ENCODE results near the gene SLC13A2.

SLC13A2 gene

DNA sequence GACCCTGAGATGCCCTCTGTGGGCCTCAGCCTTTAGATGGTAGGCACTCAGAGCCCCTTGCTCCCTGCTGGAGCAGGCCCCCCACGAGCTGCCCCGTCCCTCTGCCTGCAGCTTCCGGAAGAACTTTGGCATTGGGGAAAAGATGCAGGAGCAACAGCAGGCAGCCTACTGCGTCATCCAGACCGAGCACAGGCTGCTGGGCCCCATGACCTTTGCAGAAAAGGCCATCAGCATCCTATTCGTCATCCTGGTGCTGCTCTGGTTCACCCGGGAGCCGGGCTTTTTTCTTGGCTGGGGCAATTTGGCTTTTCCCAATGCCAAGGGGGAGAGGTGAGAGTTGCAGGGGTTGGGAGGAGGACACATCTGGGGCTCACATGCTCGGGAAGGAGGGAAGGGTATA lies 20.0 kb downstream of the SLC13A2 start:
- FAIRE-seq: no peak

DNA sequence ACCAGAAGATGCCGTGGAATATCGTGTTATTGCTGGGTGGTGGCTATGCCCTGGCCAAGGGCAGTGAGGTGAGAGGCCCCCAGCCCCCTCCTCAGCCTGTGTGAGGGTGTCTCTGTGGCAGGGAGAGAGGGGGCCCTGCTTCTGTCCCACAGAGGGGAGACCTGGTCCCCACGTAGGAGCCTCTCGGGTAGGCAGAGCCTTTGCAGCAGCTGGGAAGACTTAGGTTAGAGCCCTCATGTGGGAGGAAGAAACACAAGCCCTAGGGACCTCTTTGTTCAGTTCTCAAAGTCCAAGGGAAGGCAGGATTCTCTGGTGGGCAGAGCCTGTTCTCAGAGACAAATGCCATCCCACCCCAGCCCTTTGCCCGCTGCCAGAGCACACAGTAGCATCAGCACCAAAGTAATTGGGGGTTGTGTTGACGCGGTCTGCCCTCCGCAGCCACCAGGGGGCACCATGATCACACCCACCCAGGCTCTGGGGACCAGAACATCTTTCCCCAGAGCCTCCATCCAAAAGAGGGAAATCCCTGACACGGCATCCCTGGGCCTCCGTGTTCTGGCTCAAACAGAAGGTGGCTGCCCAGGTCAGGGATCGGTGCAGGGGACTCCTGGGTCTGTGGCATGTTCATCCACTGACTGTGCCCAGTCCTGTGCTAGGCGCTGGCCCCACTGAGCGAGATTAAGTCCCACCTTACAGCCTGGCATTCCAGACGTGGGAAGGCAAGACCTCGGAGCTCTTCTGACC lies 21.2 kb downstream of the SLC13A2 start:
- FAIRE-seq: no peak

DNA sequence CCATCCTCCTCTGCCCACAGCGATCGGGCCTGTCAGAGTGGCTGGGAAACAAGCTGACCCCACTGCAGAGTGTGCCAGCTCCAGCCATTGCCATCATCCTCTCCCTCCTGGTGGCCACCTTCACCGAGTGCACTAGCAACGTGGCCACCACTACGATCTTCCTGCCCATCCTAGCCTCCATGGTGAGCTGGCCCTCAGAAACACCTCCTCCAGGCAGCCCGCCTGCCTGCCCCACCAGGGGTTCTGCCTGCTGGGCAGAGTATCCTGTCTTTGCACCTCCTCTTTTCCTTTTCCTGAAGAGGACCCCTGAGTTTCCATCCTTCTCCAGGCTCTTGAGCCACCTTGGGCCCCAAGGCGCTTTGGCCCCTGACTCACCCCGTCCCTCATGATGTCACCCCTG lies 22.2 kb downstream of the SLC13A2 start:
- FAIRE-seq: no peak

DNA sequence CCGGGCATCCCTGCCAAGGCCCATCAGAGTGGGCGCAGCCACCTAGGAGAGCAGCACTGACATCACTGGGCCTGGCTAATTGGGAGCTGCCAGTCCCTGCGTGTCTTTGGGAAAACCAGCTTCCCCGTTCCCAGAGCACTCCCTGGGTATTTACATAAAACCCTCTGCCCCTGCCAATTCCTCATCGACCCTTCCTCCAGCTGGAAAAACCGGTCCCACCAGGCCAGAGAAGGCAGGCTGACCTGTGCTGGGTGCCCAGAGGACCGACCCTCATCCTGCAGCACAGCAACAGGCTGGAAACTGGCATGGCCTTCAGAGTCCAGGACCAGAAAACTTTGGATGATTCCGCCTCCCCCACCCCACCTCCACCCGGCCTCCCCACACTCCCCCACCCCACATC lies 24.5 kb downstream of the SLC13A2 start:
- no peak for FAIRE-seq

DNA sequence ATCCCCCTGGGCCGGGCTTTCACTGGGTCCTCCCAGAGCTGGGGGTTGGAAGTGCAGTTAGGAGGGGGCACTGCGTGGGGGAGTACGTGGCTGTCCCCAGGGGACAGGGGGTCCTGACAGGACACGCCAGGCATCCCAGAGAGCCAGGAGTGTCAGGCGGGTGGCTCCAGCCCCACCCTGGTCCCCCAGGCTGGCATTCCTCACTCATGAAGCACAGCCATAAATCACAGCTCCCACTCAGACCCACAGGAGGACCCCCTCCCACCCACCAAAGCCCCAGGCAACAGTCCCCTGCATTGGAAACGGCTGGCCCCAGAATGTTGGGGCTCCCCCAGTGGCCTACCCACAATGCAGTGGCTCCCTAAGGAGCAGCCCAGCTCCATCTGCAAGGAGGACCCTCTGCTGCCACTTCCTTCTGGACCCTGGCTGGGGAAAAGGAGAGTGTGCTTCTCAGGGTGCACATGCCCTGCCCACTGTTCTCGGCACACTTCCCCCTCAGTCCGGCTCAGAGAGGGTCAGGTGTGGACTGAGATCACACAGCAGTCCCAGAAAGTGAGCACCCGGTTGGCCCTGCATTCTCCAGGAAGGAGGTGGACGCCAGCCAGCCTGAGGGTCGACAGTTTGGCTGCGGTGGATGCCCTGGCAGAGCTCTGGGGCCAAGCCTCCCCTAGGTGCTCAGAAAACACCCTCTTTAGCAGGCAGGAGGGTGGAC lies 25.4 kb downstream of the SLC13A2 start:
- FAIRE-seq: no peak

DNA sequence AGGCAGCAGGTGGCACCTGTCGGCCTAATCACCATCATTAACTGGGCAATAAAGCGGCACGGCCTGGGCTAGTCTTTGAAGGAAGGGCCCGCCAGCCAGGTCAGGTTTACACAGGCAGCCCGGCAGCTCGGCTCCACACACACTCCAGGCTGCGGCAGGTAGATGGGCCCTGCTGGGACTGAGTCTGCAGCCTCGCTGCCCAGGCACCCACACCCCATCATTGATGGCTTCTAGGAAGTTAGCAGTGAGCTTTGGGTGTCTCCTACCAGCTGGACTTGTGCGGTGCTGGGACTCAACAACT lies 25.9 kb downstream of the SLC13A2 start:
- no peak for FAIRE-seq

DNA sequence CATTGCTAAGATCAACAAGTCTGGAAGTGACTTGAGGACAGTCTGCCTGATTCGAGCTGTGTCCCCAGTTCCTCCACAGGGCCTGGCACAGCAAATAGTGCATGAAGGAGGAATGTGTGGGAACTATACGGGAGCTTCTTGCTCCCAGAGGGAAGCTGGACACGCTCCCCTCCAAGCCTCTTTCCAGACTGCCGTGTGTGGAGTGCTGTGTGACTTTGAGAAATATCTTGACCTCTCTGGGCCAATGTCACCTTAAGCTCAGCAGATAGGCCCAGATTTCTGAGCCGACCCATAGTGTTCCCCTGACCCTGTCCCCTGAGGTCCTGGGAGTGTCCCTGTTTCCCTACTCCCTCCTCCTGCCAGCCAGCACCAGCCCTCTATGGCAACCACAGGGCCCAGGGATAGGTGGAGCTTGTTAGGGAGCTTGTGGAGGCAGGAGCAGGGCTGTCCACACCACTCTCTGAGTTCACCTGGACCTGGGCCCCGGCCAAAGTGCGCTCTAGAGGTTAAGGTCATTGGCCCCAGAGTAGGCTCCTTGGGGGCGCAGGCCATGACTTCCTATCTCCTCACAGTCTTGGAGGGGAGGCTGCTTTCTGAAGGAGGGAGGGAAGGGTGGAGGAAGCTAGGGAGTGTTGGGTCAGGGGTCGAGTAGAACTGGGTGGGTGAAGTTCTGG lies 26.4 kb downstream of the SLC13A2 start:
- FAIRE-seq: no peak

DNA sequence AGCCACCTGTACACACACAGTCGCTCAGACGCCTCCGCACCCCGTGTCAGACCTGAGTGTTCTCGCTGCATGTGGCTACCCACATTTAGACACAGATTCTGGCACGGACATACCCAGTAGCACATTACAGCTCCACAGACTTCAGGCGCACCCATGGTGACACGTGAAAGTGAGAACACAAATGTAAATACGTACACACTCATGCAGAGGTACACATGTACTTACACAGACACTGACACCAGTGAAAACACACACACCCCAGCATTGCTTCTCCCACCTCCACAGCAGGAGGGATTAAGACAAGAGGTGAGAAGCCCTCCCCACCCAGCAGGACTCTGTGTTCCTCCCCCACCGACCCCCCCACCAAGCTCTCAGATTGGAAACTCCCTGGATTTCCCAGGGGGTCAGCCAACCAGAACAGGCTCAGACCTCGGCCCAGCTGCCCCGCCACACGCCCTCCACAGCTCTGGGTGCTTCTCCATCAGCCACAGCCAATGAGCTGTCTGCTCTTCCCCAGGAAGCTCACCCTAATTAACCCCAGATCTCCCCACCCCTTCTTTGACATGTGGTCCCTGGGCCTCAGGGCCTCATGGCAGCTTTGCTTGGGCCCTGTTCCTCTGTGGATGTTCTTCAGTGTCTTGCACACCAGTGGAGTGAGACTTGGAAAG lies 27.4 kb downstream of the SLC13A2 start:
- FAIRE-seq: no peak

DNA sequence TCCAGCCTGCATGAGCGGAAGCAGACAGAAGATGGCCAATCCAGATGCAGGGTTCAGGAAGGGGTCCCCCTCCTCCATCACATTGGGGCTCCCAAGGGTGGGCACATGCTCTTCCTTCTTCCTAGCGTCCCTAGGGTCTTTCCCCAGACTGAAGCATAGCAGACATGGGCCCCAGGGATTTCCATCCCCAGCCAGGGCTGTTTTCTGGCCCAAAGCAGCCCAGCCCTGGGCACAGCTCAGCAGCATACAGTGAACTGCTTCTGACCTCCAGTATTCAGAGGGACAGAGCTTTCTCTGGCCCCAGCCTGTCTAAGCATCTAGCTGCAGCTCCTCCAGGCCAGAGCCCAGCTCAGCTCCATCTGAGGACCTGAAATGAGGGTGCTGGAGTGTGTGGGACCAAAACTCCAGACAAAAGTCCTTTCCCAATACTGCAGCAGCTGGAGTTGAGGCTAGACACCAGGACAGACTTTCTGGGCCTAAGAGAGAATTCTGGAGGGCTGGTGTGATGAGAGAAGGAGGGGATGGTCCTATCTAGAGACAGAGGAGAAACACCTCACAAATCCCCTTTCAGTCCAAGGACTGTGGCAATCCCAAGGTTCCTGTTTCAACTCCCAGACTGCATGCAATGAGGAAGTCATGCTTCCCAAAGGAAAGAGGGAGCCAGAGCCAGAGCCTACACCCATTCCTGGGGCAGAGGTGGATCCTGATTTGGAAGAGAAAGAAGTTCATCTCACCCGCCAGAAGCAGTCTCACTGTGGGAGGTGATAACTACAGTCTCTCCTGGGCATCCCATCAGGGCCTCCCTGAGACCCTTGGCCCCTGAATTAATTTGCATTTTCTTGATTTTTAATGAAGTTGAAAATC lies 28.2 kb downstream of the SLC13A2 start:
- no peak for FAIRE-seq

DNA sequence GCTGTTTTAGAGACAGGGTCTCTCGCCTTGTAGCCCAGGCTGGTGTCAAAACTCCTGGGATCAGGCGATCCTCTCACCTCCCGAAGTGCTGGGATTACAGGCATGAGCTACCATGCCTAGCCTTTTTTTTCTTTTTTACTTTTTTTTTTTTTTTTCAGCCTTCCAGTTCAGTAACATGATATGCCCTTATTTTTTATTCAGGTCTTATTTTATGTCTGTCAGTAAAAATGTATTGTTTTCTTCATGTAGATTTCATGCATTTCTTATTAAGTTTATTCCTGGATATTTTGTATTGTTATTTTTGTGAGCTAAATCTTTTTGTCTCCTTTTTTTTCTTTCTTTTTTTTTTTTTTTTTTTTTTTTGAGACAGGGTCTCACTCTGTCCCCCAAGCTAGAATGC lies 30.0 kb downstream of the SLC13A2 start:
- no peak for FAIRE-seq

DNA sequence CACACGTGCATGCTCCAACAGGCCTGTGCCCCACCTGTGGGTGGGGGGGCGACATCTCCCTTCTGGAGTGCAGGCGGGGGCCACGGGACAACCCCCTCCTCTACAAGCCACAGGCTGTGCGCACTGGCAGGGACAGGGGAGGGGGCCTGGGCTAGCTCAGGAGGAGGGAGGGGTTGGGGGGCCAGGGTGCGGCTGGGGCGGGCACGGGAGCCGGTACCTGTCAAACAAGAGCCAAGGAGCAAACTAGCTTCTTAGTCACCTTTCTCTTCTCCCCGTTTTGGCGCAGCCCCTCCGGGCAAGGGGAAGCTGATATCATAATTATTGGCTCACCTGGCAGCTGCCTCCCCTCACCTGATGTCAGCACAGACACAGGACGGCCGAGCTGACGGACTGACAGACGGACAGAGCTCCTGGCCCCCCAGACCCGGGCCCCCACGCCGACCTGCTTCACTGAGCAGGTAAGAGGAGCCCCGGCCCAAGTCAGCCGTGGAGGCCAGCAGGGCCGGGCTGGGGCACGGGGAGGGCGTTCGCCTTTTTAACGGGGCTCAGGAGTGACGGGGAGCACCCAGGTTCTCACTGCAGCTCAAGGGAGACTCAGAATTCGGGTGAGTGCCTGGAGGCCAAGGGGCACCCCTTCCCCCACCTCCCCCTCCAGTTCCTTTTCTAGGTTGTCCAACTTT lies 32.7 kb downstream of the SLC13A2 start, which contains the start of gene FOXN1:
TSS of gene FOXN1 (plus strand) at position 363 of the 680 bp plus-strand sequence. CDS start 17,622 bp downstream, outside the sequence.
- FAIRE-seq: no peak

DNA sequence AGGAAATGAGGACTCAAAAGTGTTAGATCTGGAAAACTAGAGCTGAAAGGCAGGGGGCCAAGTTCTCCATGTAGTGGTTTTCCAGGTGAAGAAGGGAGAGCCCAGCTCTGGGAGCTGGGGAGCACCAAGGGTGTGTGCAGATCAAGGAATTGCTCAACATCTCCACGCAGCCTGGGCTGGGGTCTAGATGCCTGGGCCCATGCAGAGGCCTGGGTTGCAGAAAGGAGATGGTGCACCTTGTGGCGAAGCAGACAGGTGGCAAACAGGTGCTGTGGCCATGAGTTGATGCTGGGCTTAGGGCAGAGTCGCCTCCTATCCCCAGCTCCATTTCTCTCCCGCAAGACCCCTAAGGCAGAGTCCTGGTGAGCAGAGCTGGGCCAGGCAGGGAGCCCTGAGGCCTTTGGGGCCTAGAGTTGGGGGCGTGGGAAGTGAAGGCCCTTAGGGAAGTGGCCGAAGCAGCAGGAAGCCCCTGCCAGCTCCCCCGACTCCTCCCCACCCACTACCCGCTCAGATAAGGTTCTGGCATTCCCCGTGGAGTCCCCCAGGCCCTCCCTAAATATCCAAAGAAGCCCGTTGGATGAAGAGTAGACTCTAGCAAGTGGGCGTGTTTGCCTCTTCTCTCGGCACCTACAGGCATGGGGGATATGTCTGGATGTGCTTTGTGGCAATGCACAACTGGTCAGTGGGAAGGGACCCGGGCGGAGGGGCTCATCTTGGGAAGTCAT lies 33.5 kb downstream of the SLC13A2 start:
- no peak for FAIRE-seq

DNA sequence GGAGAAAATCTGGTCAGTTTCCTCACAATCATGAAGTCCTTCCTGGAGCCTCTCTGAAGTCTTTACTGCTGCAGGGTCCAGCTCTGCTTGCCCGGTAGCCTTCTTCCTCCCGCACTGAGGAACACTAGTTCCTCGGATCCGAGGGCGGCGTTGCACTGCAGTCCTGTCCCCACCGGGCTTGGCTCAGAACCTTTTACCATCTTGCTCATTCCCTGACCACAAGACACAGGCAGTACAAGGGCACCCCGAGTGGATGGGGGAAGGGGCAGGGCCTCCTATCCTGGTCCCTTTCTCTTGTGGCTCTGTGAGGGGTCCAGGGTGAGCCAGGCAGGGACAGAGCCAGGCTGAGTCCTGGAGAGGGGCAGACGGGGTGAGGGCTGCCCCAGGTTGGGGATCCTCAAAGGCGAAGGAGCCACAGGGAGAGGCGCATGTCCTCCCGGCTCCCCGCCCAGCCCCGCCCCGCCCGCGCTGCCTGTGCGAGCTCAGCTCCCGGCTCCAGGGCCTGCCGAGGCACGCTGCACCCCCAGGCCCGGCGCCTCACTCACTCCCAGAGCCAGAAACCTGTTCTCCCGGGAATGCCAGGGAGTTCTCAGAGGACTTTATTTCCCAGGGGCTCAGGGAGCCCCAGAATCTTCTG lies 34.2 kb downstream of the SLC13A2 start:
- no peak for FAIRE-seq

DNA sequence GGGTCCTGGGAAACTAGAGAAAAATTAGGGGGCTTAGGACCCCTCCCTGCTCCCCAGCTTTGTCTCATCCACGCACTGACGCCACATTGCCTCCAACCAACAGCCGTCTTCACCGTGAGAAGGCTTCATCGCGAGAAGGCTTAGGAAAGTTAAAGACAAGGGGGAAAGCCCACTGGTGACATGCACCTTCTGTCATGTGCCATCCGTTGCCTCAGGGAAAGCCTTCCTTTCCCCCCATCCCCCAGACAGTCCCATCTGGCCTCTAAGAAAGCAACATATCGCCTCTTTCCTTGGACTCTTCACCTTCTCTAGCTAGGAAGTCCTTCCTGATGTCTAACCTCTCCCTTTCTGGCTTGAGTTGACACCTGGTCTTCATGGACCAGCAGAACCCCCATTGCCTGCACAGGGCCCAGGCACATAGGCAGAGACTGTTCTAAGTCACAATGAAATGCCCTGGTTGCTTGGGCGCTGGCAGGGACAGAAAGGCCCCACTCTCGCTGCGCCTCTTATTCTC lies 34.8 kb downstream of the SLC13A2 start:
- no peak for FAIRE-seq

DNA sequence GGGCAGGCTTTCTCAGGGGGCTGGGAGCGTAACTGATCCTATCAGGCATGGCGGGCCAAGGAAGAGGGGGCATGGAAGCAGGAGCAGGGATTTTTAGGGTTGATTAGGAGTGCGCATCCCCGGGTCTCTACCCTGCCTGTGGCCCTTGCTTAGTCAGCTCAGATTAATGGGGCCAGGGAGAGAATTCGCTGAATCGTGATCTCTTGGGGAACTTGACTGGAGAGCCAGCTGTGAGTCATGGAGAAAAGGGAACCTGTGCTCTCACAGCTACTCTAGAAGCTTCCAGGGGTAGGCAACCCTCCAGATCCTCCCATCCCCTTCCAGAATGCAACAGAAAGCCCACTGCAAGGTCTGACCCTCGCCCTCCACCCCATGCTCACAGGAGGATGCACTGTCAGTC lies 36.3 kb downstream of the SLC13A2 start:
- no peak for FAIRE-seq

DNA sequence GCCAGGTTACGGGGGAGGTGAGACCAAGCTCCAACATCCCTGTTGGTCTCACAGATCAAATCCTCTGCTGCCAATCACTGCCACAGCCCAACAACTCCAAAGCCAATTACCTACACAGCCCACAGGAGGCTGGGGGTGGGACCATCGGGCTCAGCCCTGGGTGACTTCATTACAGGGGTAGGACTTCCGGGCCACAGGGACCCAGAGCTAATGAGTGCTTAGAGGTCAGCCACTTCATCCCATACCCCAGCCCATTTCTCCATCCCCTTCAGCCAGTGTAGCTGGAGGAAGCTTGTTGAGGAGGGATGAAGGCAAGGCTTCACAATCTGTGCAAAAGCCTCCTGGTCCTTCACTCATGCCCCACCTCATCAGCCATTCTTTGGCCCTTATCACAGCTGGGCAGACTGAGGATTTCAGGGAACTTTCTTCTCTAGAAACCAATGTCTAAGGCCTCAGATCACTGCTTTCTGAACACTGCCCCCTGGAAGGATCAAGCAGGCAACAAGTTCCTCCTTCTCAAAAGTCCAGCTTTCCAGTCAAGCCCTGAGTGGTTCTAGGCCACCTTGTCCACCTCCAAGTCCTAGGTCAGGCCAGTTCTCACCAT lies 38.5 kb downstream of the SLC13A2 start:
- FAIRE-seq: no peak

DNA sequence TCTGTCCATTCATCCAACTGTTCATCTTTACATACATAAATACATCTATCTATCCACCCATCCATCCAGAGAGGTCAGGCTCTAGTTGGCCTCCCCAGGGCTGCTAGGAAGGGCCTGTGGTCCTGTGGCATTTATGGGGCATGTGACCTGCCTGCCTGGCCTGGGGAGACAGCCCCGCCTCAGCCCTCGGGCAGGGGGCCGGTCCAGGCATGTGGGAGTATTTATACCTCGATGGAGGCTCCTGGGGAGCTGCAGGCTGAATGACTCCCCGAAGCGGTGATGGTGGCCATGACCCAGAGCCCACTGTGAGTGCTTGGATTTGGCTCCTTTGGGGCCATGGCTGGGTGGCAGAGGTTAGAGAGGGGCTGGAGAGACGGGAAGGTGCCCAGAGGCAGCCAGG lies 40.0 kb downstream of the SLC13A2 start:
- FAIRE-seq: no peak

DNA sequence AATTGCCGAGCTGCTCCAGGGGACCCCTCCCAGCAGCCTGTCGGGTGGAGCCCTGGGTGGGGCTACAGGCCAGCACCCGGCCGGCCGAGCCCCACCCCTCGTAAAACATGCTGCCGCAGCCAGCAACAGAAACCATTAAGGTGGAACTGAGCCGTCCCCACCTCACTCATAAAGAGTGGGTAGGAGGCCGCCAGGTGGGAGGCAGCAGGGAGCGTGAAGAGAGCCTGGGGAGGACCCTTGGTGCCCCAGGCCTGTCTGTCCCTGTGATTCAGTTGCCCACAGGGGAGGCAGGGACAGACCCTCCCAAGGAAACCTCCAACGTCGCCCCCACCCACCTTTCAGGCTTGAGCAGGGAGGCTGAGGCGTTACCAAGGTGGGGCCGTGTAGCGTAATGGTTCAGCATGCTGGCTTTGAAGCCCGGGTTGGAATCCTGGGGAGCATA lies 41.1 kb downstream of the SLC13A2 start:
- FAIRE-seq: no peak

DNA sequence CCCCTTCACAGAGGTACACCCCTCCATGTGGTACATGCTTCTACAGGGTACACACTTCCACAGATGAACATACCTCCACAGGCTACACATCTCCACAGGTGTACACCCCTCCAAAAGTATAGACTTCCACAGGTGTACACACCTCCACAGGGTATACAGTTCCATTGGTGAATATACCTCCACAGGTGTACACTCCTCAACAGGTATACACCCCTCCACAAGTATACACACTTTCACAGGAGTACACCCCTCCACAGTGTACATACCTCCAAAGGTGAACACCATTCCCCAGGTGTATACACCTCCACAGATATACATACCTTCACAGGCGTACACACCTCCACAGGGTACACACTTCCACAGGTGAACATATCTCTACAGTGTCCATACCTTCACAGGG lies 42.1 kb downstream of the SLC13A2 start:
- no peak for FAIRE-seq

DNA sequence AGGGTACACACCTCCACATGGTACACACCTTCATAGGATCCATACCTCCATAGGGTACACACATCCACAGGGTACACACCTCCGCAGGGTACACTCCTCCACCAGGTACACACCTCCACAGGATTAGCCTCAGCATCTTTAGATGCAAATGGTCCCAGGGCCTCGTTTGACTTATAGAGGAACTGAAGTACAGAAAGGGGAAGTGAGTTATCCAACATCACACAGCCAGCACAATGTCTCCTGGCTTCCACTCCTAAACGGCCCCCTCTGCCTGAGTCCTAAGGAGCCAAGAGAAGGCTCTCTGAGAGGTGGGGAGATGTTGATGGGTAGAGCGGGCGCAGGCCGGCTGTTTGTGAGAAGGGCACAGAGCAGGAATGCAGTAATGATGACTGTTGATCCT lies 44.7 kb downstream of the SLC13A2 start:
- FAIRE-seq: no peak

Measured in endometrium (tissue), 2 donors.